ENCODE data around the gene MB. TPM values are rescaled to one million over a fixed set of nuclear protein-coding genes. Genes with fewer than 3 reads are reported as not detected.

MB gene
- total RNA-seq, 1 experiment from 2014 or later: 17.3 TPM

GRCh38 chr22:35634015-35634414, 16.9 kb upstream of the MB start:
- CTCF ChIA-PET: no interaction called here
- intact Hi-C loops (cut with micrococcal nuclease; ENCODE audit: unreplicated experiment): no loop called here
- Histone ChIP-seq H3K36me3 (ENCODE audit: control insufficient read depth, insufficient read depth, low read length) (no peaks in the 10 kb centered on the region), H3K4me3 (ENCODE audit: low read depth in 2 of 2, low read length in 2 of 2) (no peak overlapping the region), H3K27me3 (ENCODE audit: control insufficient read depth, insufficient read depth, low read length) (no peaks in the 10 kb centered on the region), H3K4me1 (ENCODE audit: control insufficient read depth, insufficient read depth, low read length) (peaks cover 24% of the 10 kb centered on the region), H3K27ac (ENCODE audit: low read length) (peak overlapping the region; percentile 62), H3K9me3 (ENCODE audit: control insufficient read depth, insufficient read depth, low read depth, low read length) (no peaks in the 10 kb centered on the region)
- in situ Hi-C loops (cut with HindIII; ENCODE audit: low pct_unique_long_range_greater_than_20kb, low sequenced_read_pairs): no loop called here
- TF ChIP-seq REST (IDR thresholded peaks at IDR 0.05; ENCODE audit: insufficient read depth in 1 of 2, low read depth in 2 of 2, low read length in 1 of 2): no peak
- TF ChIP-seq SIN3A (IDR thresholded peaks at IDR 0.05; ENCODE audit: borderline replicate concordance, insufficient read depth, low read depth, low read length): no peak
- TF ChIP-seq, protein P1, sequence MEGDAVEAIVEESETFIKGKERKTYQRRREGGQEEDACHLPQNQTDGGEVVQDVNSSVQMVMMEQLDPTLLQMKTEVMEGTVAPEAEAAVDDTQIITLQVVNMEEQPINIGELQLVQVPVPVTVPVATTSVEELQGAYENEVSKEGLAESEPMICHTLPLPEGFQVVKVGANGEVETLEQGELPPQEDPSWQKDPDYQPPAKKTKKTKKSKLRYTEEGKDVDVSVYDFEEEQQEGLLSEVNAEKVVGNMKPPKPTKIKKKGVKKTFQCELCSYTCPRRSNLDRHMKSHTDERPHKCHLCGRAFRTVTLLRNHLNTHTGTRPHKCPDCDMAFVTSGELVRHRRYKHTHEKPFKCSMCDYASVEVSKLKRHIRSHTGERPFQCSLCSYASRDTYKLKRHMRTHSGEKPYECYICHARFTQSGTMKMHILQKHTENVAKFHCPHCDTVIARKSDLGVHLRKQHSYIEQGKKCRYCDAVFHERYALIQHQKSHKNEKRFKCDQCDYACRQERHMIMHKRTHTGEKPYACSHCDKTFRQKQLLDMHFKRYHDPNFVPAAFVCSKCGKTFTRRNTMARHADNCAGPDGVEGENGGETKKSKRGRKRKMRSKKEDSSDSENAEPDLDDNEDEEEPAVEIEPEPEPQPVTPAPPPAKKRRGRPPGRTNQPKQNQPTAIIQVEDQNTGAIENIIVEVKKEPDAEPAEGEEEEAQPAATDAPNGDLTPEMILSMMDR (IDR thresholded peaks at IDR 0.05): no peak
- no peak for TF ChIP-seq POLR2AphosphoS5 (IDR thresholded peaks at IDR 0.05; ENCODE audit: low read depth, low read length)
- TF ChIP-seq TCF7L2 (IDR thresholded peaks at IDR 0.05; ENCODE audit: low read depth, low read length): no peak
- POLR2A ChIA-PET: no interaction called here
- BruUV-seq (replicated peaks): no TSS peak
- DNase-seq (ENCODE audit: low read depth, low spot score): no peak
- no peak for ATAC-seq

- intact Hi-C loops (cut with micrococcal nuclease; ENCODE audit: unreplicated experiment): no loop called here
- no peaks in the 10 kb centered on the region for H3K27me3 ChIP-seq (ENCODE audit: control insufficient read depth, insufficient read depth, low read length)
- no peak overlapping the region for H3K4me3 ChIP-seq (ENCODE audit: low read depth in 2 of 2, low read length in 2 of 2)
- BruUV-seq (replicated peaks): no TSS peak
- in situ Hi-C loops (cut with HindIII; ENCODE audit: low pct_unique_long_range_greater_than_20kb, low sequenced_read_pairs): no loop called here
- peak overlapping the region; percentile 62 for H3K27ac ChIP-seq (ENCODE audit: low read length)
- no peaks in the 10 kb centered on the region for H3K9me3 ChIP-seq (ENCODE audit: control insufficient read depth, insufficient read depth, low read depth, low read length)
- TF ChIP-seq POLR2AphosphoS5 (IDR thresholded peaks at IDR 0.05; ENCODE audit: low read depth, low read length): no peak
- TF ChIP-seq REST (IDR thresholded peaks at IDR 0.05; ENCODE audit: insufficient read depth in 1 of 2, low read depth in 2 of 2, low read length in 1 of 2): no peak
- TF ChIP-seq, protein P1 (IDR thresholded peaks at IDR 0.05): no peak
- no peak for TF ChIP-seq TCF7L2 (IDR thresholded peaks at IDR 0.05; ENCODE audit: low read depth, low read length)
- no peak for TF ChIP-seq SIN3A (IDR thresholded peaks at IDR 0.05; ENCODE audit: borderline replicate concordance, insufficient read depth, low read depth, low read length)
- H3K4me1 ChIP-seq (ENCODE audit: control insufficient read depth, insufficient read depth, low read length): peaks cover 26% of the 10 kb centered on the region
- no peaks in the 10 kb centered on the region for H3K36me3 ChIP-seq (ENCODE audit: control insufficient read depth, insufficient read depth, low read length)
- ChIA-PET CTCF (no interaction called here), POLR2A (no interaction called here)
- DNase-seq (ENCODE audit: low read depth, low spot score) (no peak), ATAC-seq (no peak)
Measured at GRCh38 chr22:35633520-35633919, 16.4 kb upstream of the MB start.
